MM.1S (cell line): ENCODE data around the gene SLAMF7.

Experiments used
- DNase-seq: peaks from one replicate; pipeline ENCODE4 v3.0.0-alpha.2; 2015
- H2AFZ ChIP-seq: fragments of 300-600 bp; sonication (generic); 2 replicates; pipeline ENCODE4 v1.6.0; 2016; ENCODE audit warnings: antibody characterized with exemption, low read length
- H3F3A ChIP-seq: fragments of 300-600 bp; sonication (generic); 2 replicates; pipeline ENCODE4 v1.6.1; 2016; ENCODE audit warnings: mild to moderate bottlenecking, antibody characterized with exemption, low read length, moderate library complexity, mixed read lengths; ENCODE audit not compliant: insufficient read depth
- H3K27ac ChIP-seq: fragments of 300-600 bp; sonication (generic); 2 replicates; pipeline ENCODE4 v1.5.1; 2016; ENCODE audit warnings: mild to moderate bottlenecking, low read length
- H3K27me3 ChIP-seq: fragments of 300-600 bp; sonication (generic); replicated peaks from 2 replicates; pipeline ENCODE4 v1.6.0; 2016; ENCODE audit warnings: low read length; ENCODE audit not compliant: insufficient read depth
- H3K36me3 ChIP-seq: fragments of 300-600 bp; sonication (generic); replicated peaks from 2 replicates; pipeline ENCODE4 v1.6.1; 2016; ENCODE audit warnings: mild to moderate bottlenecking, low read length, mixed read lengths; ENCODE audit not compliant: insufficient read depth
- H3K4me1 ChIP-seq: fragments of 300-600 bp; sonication (generic); 2 replicates; pipeline ENCODE4 v1.6.1; 2016; ENCODE audit warnings: low read length, mixed read lengths
- H3K4me2 ChIP-seq: fragments of 300-600 bp; sonication (generic); 2 replicates; pipeline ENCODE4 v1.6.0; 2016; ENCODE audit warnings: low read depth, low read length
- H3K4me3 ChIP-seq: fragments of 300-600 bp; sonication (generic); 2 replicates; pipeline ENCODE4 v1.5.1; 2016; ENCODE audit warnings: low read length, mixed read lengths
- H3K79me2 ChIP-seq: fragments of 300-600 bp; sonication (generic); 2 replicates; pipeline ENCODE4 v1.6.1; 2016; ENCODE audit warnings: mixed run types, low read length, mixed read lengths
- H3K9ac ChIP-seq: fragments of 300-600 bp; sonication (generic); 2 replicates; pipeline ENCODE4 v1.6.1; 2016; ENCODE audit warnings: low read length, mixed read lengths
- H3K9me2 ChIP-seq: fragments of 300-600 bp; sonication (generic); replicated peaks from 2 replicates; pipeline ENCODE4 v1.6.1; 2016; ENCODE audit warnings: mild to moderate bottlenecking, low read length, mixed read lengths; ENCODE audit not compliant: insufficient read depth
- H3K9me3 ChIP-seq: fragments of 300-600 bp; sonication (generic); replicated peaks from 2 replicates; pipeline ENCODE4 v1.6.1; 2016; ENCODE audit warnings: mild to moderate bottlenecking, low read length, mixed read lengths; ENCODE audit not compliant: insufficient read depth
- H4K20me1 ChIP-seq: fragments of 300-600 bp; sonication (generic); 2 replicates; pipeline ENCODE4 v1.6.1; 2016; ENCODE audit warnings: mild to moderate bottlenecking, low read length, moderate library complexity, mixed read lengths; ENCODE audit not compliant: insufficient read depth
- CTCF ChIP-seq: fragments of 300-600 bp; sonication (generic); IDR thresholded peaks from 2 replicates; pipeline ENCODE4 v1.5.1; 2016; ENCODE audit warnings: antibody characterized with exemption, low read length, mixed read lengths
- EZH2 ChIP-seq: fragments of 300-600 bp; sonication (generic); optimal IDR thresholded peaks from 2 replicates; pipeline ENCODE3; 2017; ENCODE audit warnings: low read depth, mild to moderate bottlenecking, antibody characterized with exemption, low read length, mixed read lengths
- EZH2phosphoT487 ChIP-seq: fragments of 300-600 bp; sonication (generic); IDR thresholded peaks from 2 replicates; pipeline ENCODE4 v1.6.1; 2018; ENCODE audit warnings: antibody characterized with exemption, low read length

The SLAMF7 gene

GRCh38 chr1:160718210-160718609 lies 20.8 kb upstream of the SLAMF7 start:
- peaks cover 7% of the 10 kb centered on the region for H3K79me2 ChIP-seq
- H3K9me3 ChIP-seq, result no peaks in the 10 kb centered on the region
- H3K4me1 ChIP-seq, result peaks cover 29% of the 10 kb centered on the region
- H3K36me3 ChIP-seq, result no peaks in the 10 kb centered on the region
- no peaks in the 10 kb centered on the region for H4K20me1 ChIP-seq
- no peak overlapping the region for H3K27ac ChIP-seq
- no peaks in the 10 kb centered on the region for H3K9me2 ChIP-seq
- no peak for DNase-seq
- TF ChIP-seq CTCF, result no peak
- TF ChIP-seq EZH2, result no peak
- TF ChIP-seq EZH2phosphoT487, result no peak
- peaks cover 17% of the 10 kb centered on the region for H3F3A ChIP-seq
- no peak overlapping the region for H3K4me2 ChIP-seq
- no peak overlapping the region for H3K4me3 ChIP-seq
- no peak overlapping the region for H3K9ac ChIP-seq
- H2AFZ ChIP-seq, result no peak overlapping the region
- no peaks in the 10 kb centered on the region for H3K27me3 ChIP-seq

GRCh38 chr1:160720356-160721085 lies 18.5 kb upstream of the SLAMF7 start:
- no peak for TF ChIP-seq EZH2phosphoT487
- no peak for TF ChIP-seq EZH2
- no peak for TF ChIP-seq CTCF
- Histone ChIP-seq H3F3A (no peaks in the 10 kb centered on the region), H3K79me2 (no peaks in the 10 kb centered on the region), H3K4me2 (no peak overlapping the region), H3K9me3 (no peaks in the 10 kb centered on the region), H3K9ac (no peak overlapping the region), H4K20me1 (no peaks in the 10 kb centered on the region), H3K27me3 (no peaks in the 10 kb centered on the region), H3K36me3 (no peaks in the 10 kb centered on the region), H3K4me1 (peaks cover 14% of the 10 kb centered on the region), H3K27ac (no peak overlapping the region), H3K4me3 (no peak overlapping the region), H2AFZ (no peak overlapping the region), H3K9me2 (no peaks in the 10 kb centered on the region)
- DNase-seq, result no peak

GRCh38 chr1:160721473-160721872 lies 17.6 kb upstream of the SLAMF7 start:
- H3K4me2 ChIP-seq, result no peak overlapping the region
- H3K27me3 ChIP-seq, result no peaks in the 10 kb centered on the region
- H2AFZ ChIP-seq, result no peak overlapping the region
- no peaks in the 10 kb centered on the region for H4K20me1 ChIP-seq
- no peaks in the 10 kb centered on the region for H3K79me2 ChIP-seq
- H3K9me3 ChIP-seq, result no peaks in the 10 kb centered on the region
- H3K4me3 ChIP-seq, result no peak overlapping the region
- TF ChIP-seq EZH2phosphoT487 (no peak), CTCF (no peak), EZH2 (no peak)
- H3F3A ChIP-seq, result peaks cover 6% of the 10 kb centered on the region
- no peaks in the 10 kb centered on the region for H3K9me2 ChIP-seq
- no peaks in the 10 kb centered on the region for H3K36me3 ChIP-seq
- H3K27ac ChIP-seq, result no peak overlapping the region
- H3K9ac ChIP-seq, result no peak overlapping the region
- no peak for DNase-seq
- peaks cover 20% of the 10 kb centered on the region for H3K4me1 ChIP-seq
